Stimulated activated CD8-positive, alpha-beta memory T cell treated with anti-CD3 and anti-CD28 coated beads, Interleukin-12 subunit alpha, Interleukin-12 subunit beta, amount 100 ng/mL, for 1 hour (primary cell): ENCODE measurements around the gene COL26A1.
"Not testable (repeated sequence)": the region's sequence is repeated elsewhere in the genome, so short reads cannot be mapped to it uniquely, and the experiment has no call there.

Experiments
- DNase-seq: peaks from one replicate; pipeline ENCODE4 v3.0.0-alpha.2; 2020; ENCODE audit warnings: low read depth

COL26A1 gene

GRCh38 chr7:101402081-101402779, 39.6 kb downstream of the COL26A1 start:
- no peak for DNase-seq

GRCh38 chr7:101402835-101403234, 40.2 kb downstream of the COL26A1 start:
- no peak for DNase-seq

GRCh38 chr7:101405474-101406067, 42.9 kb downstream of the COL26A1 start:
- DNase-seq, result no peak

GRCh38 chr7:101410743-101411507, 48.2 kb downstream of the COL26A1 start:
- DNase-seq, result no peak

GRCh38 chr7:101411508-101411874, 48.8 kb downstream of the COL26A1 start:
- no peak for DNase-seq

- no peak for DNase-seq
These were observed 50.3 kb downstream of the COL26A1 start for GRCh38 chr7:101412976-101413375.

- no peak for DNase-seq
These were observed 56.0 kb downstream of the COL26A1 start for GRCh38 chr7:101418694-101419093.

GRCh38 chr7:101419831-101420230, 57.2 kb downstream of the COL26A1 start:
- DNase-seq, result no peak

- no peak for DNase-seq
These were observed 57.8 kb downstream of the COL26A1 start for GRCh38 chr7:101420436-101420835.

GRCh38 chr7:101422356-101423195, 59.9 kb downstream of the COL26A1 start:
- DNase-seq, result no peak

- DNase-seq, result no peak
These were observed 63.8 kb downstream of the COL26A1 start for GRCh38 chr7:101426303-101427011.

- DNase-seq, result no peak
These were observed 65.6 kb downstream of the COL26A1 start for GRCh38 chr7:101428093-101428866.

- DNase-seq, result no peak
These were observed 69.6 kb downstream of the COL26A1 start for GRCh38 chr7:101432316-101432715.

GRCh38 chr7:101433688-101434087, 71.0 kb downstream of the COL26A1 start:
- no peak for DNase-seq

GRCh38 chr7:101434155-101434554, 71.5 kb downstream of the COL26A1 start:
- DNase-seq, result not testable (repeated sequence)

GRCh38 chr7:101435461-101436220, 73.0 kb downstream of the COL26A1 start:
- DNase-seq, result no peak

GRCh38 chr7:101436221-101436735, 73.6 kb downstream of the COL26A1 start:
- no peak for DNase-seq

GRCh38 chr7:101436857-101437576, 74.3 kb downstream of the COL26A1 start:
- DNase-seq, result no peak

- DNase-seq, result no peak
These were observed 79.2 kb downstream of the COL26A1 start for GRCh38 chr7:101441890-101442289.
